Keratinocyte (primary cell): ENCODE results near the gene PISD. TPM values are rescaled to one million over a fixed set of nuclear protein-coding genes. Genes with fewer than 3 reads are reported as not detected.
"Not testable (repeated sequence)": the region's sequence is repeated elsewhere in the genome, so short reads cannot be mapped to it uniquely, and the experiment has no call there.

Experiments
- DNase-seq: peaks from one replicate; pipeline ENCODE4 v3.0.0-alpha.2; 2011; ENCODE audit warnings: low read depth, missing footprints, low spot score
- FAIRE-seq: peaks from 2 replicates; lab custom pipeline; 2011; peaks lifted over from hg19 to GRCh38; lab: Jason Lieb, UNC
- H2AFZ ChIP-seq: 2 replicates; pipeline ENCODE4 v1.6.0; 2012; ENCODE audit warnings: low read length, control low read depth, inconsistent platforms; ENCODE audit not compliant: control insufficient read depth
- H3K27ac ChIP-seq: 2 replicates; pipeline ENCODE4 v1.5.1; 2011; ENCODE audit warnings: low read length; ENCODE audit not compliant: control insufficient read depth, insufficient read depth
- H3K27me3 ChIP-seq: 3 replicates; pipeline ENCODE4 v1.6.0; 2011; ENCODE audit warnings: low read length; ENCODE audit not compliant: control insufficient read depth, insufficient read depth; ENCODE audit errors: extremely low read depth
- H3K36me3 ChIP-seq, 2 experiments: 2 replicates in 1 of 2; 3 replicates in 1 of 2; pipeline ENCODE4 v1.5.1; 2011; ENCODE audit warnings: low read length in 2 of 2, mild to moderate bottlenecking in 1 of 2; ENCODE audit not compliant: control insufficient read depth in 2 of 2, insufficient read depth in 2 of 2; ENCODE audit errors: extremely low read depth in 1 of 2
- H3K4me1 ChIP-seq: 3 replicates; pipeline ENCODE4 v1.5.1; 2011; ENCODE audit warnings: low read length; ENCODE audit not compliant: control insufficient read depth, insufficient read depth; ENCODE audit errors: extremely low read depth
- H3K4me2 ChIP-seq: 3 replicates; pipeline ENCODE4 v1.6.0; 2011; ENCODE audit warnings: low read depth, low read length; ENCODE audit not compliant: control insufficient read depth, insufficient read depth; ENCODE audit errors: extremely low read depth
- H3K4me3 ChIP-seq, 3 experiments: fragments of 200-600 bp in 1 of 3; sonication (generic) in 1 of 3; 2 replicates in 2 of 3; 3 replicates in 1 of 3; pipeline ENCODE4 v1.5.1; 2011 to 2016; ENCODE audit warnings: low read length in 3 of 3, mild to moderate bottlenecking in 3 of 3, control low read depth in 2 of 3, inconsistent platforms in 1 of 3, low read depth in 1 of 3, mixed read lengths in 1 of 3, mixed run types in 1 of 3, moderate library complexity in 1 of 3; ENCODE audit not compliant: control insufficient read depth in 2 of 3, insufficient read depth in 2 of 3; ENCODE audit errors: extremely low read depth in 1 of 3
- H3K79me2 ChIP-seq: 2 replicates; pipeline ENCODE4 v1.6.0; 2012; ENCODE audit warnings: low read length; ENCODE audit not compliant: control insufficient read depth, insufficient read depth
- H3K9ac ChIP-seq: 3 replicates; pipeline ENCODE4 v1.6.0; 2011; ENCODE audit warnings: low read length; ENCODE audit not compliant: control insufficient read depth, insufficient read depth; ENCODE audit errors: extremely low read depth
- H3K9me1 ChIP-seq: 3 replicates; pipeline ENCODE4 v1.6.0; 2011; ENCODE audit warnings: low read length; ENCODE audit not compliant: control insufficient read depth, insufficient read depth; ENCODE audit errors: extremely low read depth
- H3K9me3 ChIP-seq: 2 replicates; pipeline ENCODE4 v1.5.1; 2012; ENCODE audit warnings: low read depth, low read length; ENCODE audit not compliant: control insufficient read depth
- H4K20me1 ChIP-seq: 3 replicates; pipeline ENCODE4 v1.6.0; 2011; ENCODE audit warnings: low read length; ENCODE audit not compliant: control insufficient read depth, insufficient read depth; ENCODE audit errors: extremely low read depth
- CTCF ChIP-seq, 3 experiments: IDR thresholded peaks in 1 of 3; conservative IDR thresholded peaks in 1 of 3; optimal IDR thresholded peaks in 1 of 3; 2 replicates in 2 of 3; 3 replicates in 1 of 3; pipeline versions ENCODE3 to v1.5.1; 2011; ENCODE audit warnings: low read length in 3 of 3, mild to moderate bottlenecking in 3 of 3, moderate library complexity in 2 of 3, control low read depth in 1 of 3, inconsistent platforms in 1 of 3; ENCODE audit not compliant: insufficient read depth in 2 of 3; ENCODE audit errors: extremely low read depth in 1 of 3
- EZH2 ChIP-seq: IDR thresholded peaks from one replicate; pipeline ENCODE4 v1.6.1; 2012; ENCODE audit warnings: inconsistent platforms, mild to moderate bottlenecking, low read length, moderate library complexity
- dilution Hi-C: fragments of 300-500 bp; cut with MboI; formaldehyde crosslinking; loops from one replicate; pipeline ENCODE4 v1.7.0; 2020; ENCODE audit warnings: low sequenced_read_pairs; ENCODE audit not compliant: extremely low pct_ligation_motif_present
- polyA minus RNA-seq, 3 experiments: library from RNA; depleted of rRNA, polyadenylated mRNA; stranded (reverse); fragments of >200 nt; gene quantifications; 1 replicate in 1 of 3; 2 replicates in 1 of 3; 3 replicates in 1 of 3; pipeline ENCODE4 v1.2.3, GENCODE V29; 2011
- polyA plus RNA-seq, 5 experiments: library from polyadenylated mRNA; depleted of rRNA in 3 of 5; stranded (reverse) in 3 of 5; stranded (forward) in 1 of 5; unstranded in 1 of 5; fragments of >200 nt; gene quantifications; 1 replicate in 1 of 5; 2 replicates in 3 of 5; 3 replicates in 1 of 5; pipeline versions ENCODE4 v1.2.1 to v1.2.3, GENCODE V29; 2011 to 2012; ENCODE audit warnings: missing spikeins in 2 of 5, low read depth in 1 of 5, low replicate concordance in 1 of 5

PISD gene
- polyA plus RNA-seq (25.5 to 36.6 TPM (median 26.4 TPM) in 3 replicates), polyA minus RNA-seq (23.8 to 42.9 TPM (median 34.6 TPM) in 3 replicates)
- polyA plus RNA-seq (2011; ENCODE audit: low read depth), result 13.3 TPM
- polyA plus RNA-seq (2011; cell fraction: cytosol; rRNA removed), result 18.1 and 21.8 TPM in 2 replicates
- polyA plus RNA-seq (2011; cell fraction: nucleus; rRNA removed), result 75.7 and 82.6 TPM in 2 replicates
- polyA plus RNA-seq (2012; ENCODE audit: low replicate concordance), result 29.1 and 32.1 TPM in 2 replicates
- polyA minus RNA-seq (2011; cell fraction: cytosol; rRNA and poly(A)+ RNA removed), result 36.1 TPM
- 36.1 and 36.8 TPM in 2 replicates for polyA minus RNA-seq (2011; cell fraction: nucleus; rRNA and poly(A)+ RNA removed)

GRCh38 chr22:31661851-31662667 is at the start of gene PISD:
TSS of gene PISD (minus strand) at chr22:31662215. CDS start at chr22:31662208, 7 bp downstream.
- peak; percentile 97 for DNase-seq
- Histone ChIP-seq H3K4me3 (peak within 1 kb of the TSS; percentile 76 to 98 (median 79)), H3K79me2 (peaks cover 36% of the 10 kb centered on the region), H3K27me3 (no peaks in the 10 kb centered on the region), H3K4me1 (peaks cover 32% of the 10 kb centered on the region), H3K9me3 (no peaks in the 10 kb centered on the region), H3K27ac (peak within 1 kb of the TSS; percentile 99), H2AFZ (peak within 1 kb of the TSS; percentile 79), H3K36me3 (no peaks in the 10 kb centered on the region), H3K9me1 (no peaks in the 10 kb centered on the region), H3K9ac (peak within 1 kb of the TSS; percentile 98), H3K4me2 (peak within 1 kb of the TSS; percentile 84), H4K20me1 (no peaks in the 10 kb centered on the region)
- peak; percentile 85 for FAIRE-seq
- dilution Hi-C loops, result no loop called here
- TF ChIP-seq EZH2, result no peak
- no peak for TF ChIP-seq CTCF (optimal IDR thresholded peaks at IDR 0.05 in 1 of 3, IDR thresholded peaks at IDR 0.05 in 1 of 3, conservative IDR thresholded peaks at IDR 0.05 in 1 of 3; ENCODE audit: extremely low read depth in 1 of 3, insufficient read depth in 2 of 3, low read length in 3 of 3)

- H3K27me3 ChIP-seq, H3K4me1 ChIP-seq, H3K4me2 ChIP-seq, DNase-seq, H3K79me2 ChIP-seq, FAIRE-seq, H3K9ac ChIP-seq, H3K9me3 ChIP-seq, H4K20me1 ChIP-seq, H3K9me1 ChIP-seq, H3K4me3 ChIP-seq, dilution Hi-C loops, H3K27ac ChIP-seq, H2AFZ ChIP-seq: not testable (repeated sequence)
- H3K36me3 ChIP-seq, result peaks cover 30 to 34% of the 10 kb centered on the region in 2 experiments
Observed at GRCh38 chr22:31711226-31711625, 49.2 kb upstream of the PISD start.
